ENCODE measurements around the gene IL11RA.

IL11RA gene

GRCh38 chr9:34611251-34611810 is 40.7 kb upstream of the IL11RA start:
- DNase-seq (ENCODE audit: extremely low spot score): no peak
- TF ChIP-seq, protein P1, sequence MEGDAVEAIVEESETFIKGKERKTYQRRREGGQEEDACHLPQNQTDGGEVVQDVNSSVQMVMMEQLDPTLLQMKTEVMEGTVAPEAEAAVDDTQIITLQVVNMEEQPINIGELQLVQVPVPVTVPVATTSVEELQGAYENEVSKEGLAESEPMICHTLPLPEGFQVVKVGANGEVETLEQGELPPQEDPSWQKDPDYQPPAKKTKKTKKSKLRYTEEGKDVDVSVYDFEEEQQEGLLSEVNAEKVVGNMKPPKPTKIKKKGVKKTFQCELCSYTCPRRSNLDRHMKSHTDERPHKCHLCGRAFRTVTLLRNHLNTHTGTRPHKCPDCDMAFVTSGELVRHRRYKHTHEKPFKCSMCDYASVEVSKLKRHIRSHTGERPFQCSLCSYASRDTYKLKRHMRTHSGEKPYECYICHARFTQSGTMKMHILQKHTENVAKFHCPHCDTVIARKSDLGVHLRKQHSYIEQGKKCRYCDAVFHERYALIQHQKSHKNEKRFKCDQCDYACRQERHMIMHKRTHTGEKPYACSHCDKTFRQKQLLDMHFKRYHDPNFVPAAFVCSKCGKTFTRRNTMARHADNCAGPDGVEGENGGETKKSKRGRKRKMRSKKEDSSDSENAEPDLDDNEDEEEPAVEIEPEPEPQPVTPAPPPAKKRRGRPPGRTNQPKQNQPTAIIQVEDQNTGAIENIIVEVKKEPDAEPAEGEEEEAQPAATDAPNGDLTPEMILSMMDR (IDR thresholded peaks at IDR 0.05; ENCODE audit: control extremely low read depth, extremely low read depth, low read depth, missing control alignments): no peak
- CTCF ChIA-PET: interaction anchor here (0.7 to 17.0 kb wide), 9 partner anchors 9 to 232 kb away, joined by 3 to 328 read pairs (median 5); partner anchors contain the start of genes ARID3C, DCTN3, GALT and SIGMAR1
- POLR2A ChIA-PET: no interaction called here

DNA sequence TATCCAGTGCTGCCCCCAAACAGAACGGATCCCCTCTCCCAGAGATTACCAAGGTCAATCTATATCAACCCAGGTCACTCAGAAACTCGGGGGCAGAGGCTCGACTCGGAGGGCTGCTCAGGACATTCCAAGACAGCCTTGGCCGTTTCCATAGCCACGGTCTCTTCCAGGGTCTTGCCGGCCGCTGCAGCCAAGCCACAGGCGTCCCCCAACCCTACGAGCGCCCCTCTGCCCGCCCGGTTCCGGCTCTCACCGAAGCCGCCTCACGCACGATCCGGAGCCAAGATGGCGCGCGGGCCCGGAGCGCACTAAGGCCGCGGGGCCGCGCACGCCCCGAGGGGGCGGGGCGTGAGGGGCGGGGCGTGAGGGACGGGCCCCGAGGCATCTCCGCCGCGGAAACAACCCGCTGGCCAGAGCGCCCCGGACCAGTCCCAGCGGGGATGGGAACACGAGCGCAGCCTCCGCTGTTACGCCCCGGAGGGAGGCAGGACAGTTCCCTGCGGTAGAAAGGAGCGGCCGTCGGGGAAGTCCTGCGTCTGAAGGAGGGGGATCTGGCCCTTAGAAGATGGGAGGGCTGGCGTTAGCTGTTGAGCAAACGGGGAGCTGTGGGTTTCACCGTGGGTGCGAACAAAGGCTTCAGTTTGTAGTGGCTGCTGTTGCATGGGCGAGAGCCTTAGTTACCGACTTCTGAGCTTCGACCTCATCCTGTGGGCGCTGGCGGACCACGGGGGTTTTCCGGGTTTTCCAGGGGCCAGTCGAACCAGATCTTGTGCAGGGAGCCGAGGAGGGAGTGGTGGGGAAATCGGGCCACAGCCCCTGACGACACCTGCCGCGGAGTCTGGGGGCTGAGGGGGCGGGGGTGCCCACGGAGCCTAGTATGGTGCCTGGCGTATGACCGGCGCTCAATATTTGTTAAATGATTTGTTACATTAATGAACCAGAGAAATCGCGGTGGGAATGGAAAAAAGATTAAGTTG is 39.9 kb upstream of the IL11RA start, which contains the start of gene RPP25L:
RPP25L (minus strand) TSS at position 287 of the 977 bp plus-strand sequence. CDS start 801 bp downstream, outside the sequence.
- DNase-seq (ENCODE audit: extremely low spot score): peak; percentile 96
- ChIA-PET CTCF (interaction anchor here (0.8 to 17.0 kb wide), 13 partner anchors 8 to 288 kb away, joined by 3 to 328 read pairs (median 5); partner anchors contain the start of genes ARID3C, DCTN3, GALT and SIGMAR1), POLR2A (no interaction called here)
- TF ChIP-seq, protein P1 (IDR thresholded peaks at IDR 0.05; ENCODE audit: control extremely low read depth, extremely low read depth, low read depth, missing control alignments): no peak

GRCh38 chr9:34612788-34613390 is 39.1 kb upstream of the IL11RA start:
- DNase-seq (ENCODE audit: extremely low spot score): peak; percentile 81
- ChIA-PET CTCF (interaction anchor here (0.9 to 17.0 kb wide), 18 partner anchors 7 to 287 kb away, joined by 3 to 328 read pairs (median 8); partner anchors contain the start of genes ARID3C, DCTN3, GALT and SIGMAR1), POLR2A (no interaction called here)
- TF ChIP-seq, protein P1 (IDR thresholded peaks at IDR 0.05; ENCODE audit: control extremely low read depth, extremely low read depth, low read depth, missing control alignments): peak; percentile 84

- no peak for DNase-seq (ENCODE audit: extremely low spot score)
- ChIA-PET CTCF (interaction anchor here (1.2 to 17.0 kb wide), 8 partner anchors 9 to 211 kb away, joined by 3 to 328 read pairs (median 10); partner anchors contain the start of genes ARID3C, GALT and SIGMAR1), POLR2A (no interaction called here)
- TF ChIP-seq, protein P1 (IDR thresholded peaks at IDR 0.05; ENCODE audit: control extremely low read depth, extremely low read depth, low read depth, missing control alignments): no peak
These were observed 36.9 kb upstream of the IL11RA start for GRCh38 chr9:34615132-34615531.

DNA sequence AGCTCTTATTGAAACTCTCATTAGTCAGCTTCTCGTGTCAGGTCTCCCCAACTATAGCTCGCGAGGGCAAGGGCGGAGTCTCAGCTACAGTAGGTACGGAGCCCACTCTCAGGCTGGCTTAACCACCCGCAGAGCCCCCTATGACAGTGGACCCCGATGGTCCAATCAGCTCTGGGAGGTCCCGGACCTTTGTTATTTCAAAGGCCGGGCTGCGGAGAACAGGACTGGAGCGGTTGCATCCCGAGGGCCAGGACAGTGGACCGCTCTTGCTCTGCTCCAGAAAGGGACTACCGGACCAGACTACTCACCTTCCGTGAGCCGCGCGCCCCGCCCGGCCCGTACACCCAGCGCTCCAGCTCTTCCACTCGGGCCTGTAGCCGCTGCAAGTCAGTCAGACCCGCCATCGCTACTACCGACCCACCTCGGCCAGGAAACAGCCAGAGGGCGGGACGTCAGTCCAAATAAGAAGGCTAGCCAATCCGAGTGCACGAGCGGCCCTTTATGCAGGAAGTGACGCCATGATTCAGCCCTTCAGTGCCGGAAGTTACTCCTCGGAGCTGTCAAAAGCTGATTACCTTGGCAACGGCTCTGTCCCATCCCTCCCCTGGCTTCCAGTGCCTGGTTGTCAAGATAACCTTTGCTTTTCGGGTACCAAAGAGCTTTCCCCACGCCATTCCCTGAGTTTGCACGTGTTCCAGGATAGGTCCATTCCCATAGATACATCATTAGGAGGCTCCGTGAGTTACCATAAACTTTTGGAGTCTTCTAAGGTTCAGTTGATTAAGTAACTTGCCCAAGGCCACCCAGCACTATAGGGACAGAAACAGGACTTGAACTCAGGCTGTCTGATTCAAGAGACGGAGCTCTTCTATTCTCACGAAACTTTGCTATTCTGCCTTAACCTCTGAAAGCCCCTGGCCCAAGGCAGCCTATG is 31.7 kb upstream of the IL11RA start, which contains the start of gene DCTN3:
DCTN3 (minus strand) TSS at position 435 of the 934 bp plus-strand sequence; CDS start at position 404, 31 bp downstream.
- DNase-seq (ENCODE audit: extremely low spot score): peak; percentile 97
- TF ChIP-seq, protein P1 (IDR thresholded peaks at IDR 0.05; ENCODE audit: control extremely low read depth, extremely low read depth, low read depth, missing control alignments): no peak
- ChIA-PET CTCF (interaction anchor here (1.0 to 4.9 kb wide), 13 partner anchors 8 to 241 kb away, joined by 3 to 100 read pairs (median 4); partner anchors contain the start of genes ARID3C, GALT, RPP25L and SIGMAR1), POLR2A (interaction anchor here (0.5 to 1.4 kb wide), 2 partner anchors 14 to 1330 kb away, joined by 3 to 4 read pairs; partner anchors contain the start of gene NFX1)
